CD4-positive, alpha-beta T cell treated with Interleukin-15 for 1 hour (primary cell): ENCODE data around the gene AKAP1.

Experiments used
- DNase-seq: peaks from one replicate; pipeline ENCODE4 v3.0.0-alpha.2; 2020

The AKAP1 gene

GRCh38 chr17:57084802-57085447 lies at the start of gene AKAP1:
TSS of gene AKAP1 (plus strand) at chr17:57085246. CDS start at chr17:57105465, 20,219 bp downstream.
- peak; percentile 96 for DNase-seq

GRCh38 chr17:57035971-57036481 lies 49.0 kb upstream of the AKAP1 start:
- DNase-seq = no peak

- no peak for DNase-seq
These were observed 47.6 kb upstream of the AKAP1 start for GRCh38 chr17:57037411-57037810.

- no peak for DNase-seq
These were observed 46.6 kb upstream of the AKAP1 start for GRCh38 chr17:57038486-57038885.

- no peak for DNase-seq
These were observed 44.5 kb upstream of the AKAP1 start for GRCh38 chr17:57040571-57040970.

GRCh38 chr17:57043276-57043675 lies 41.8 kb upstream of the AKAP1 start:
- DNase-seq = no peak

GRCh38 chr17:57044976-57045867 lies 39.8 kb upstream of the AKAP1 start:
- DNase-seq = no peak

- DNase-seq = peak; percentile 30
These were observed 39.0 kb upstream of the AKAP1 start for GRCh38 chr17:57045868-57046704.

GRCh38 chr17:57046749-57047148 lies 38.3 kb upstream of the AKAP1 start:
- peak; percentile 39 for DNase-seq

GRCh38 chr17:57048096-57048495 lies 37.0 kb upstream of the AKAP1 start:
- DNase-seq = no peak

GRCh38 chr17:57050306-57050705 lies 34.7 kb upstream of the AKAP1 start:
- no peak for DNase-seq

GRCh38 chr17:57051886-57052361 lies 33.1 kb upstream of the AKAP1 start:
- no peak for DNase-seq

GRCh38 chr17:57062865-57063264 lies 22.2 kb upstream of the AKAP1 start:
- DNase-seq = no peak

- no peak for DNase-seq
These were observed 17.9 kb upstream of the AKAP1 start for GRCh38 chr17:57067162-57067561.

- no peak for DNase-seq
These were observed 17.3 kb upstream of the AKAP1 start for GRCh38 chr17:57067781-57068180.

- DNase-seq = no peak
These were observed 16.8 kb upstream of the AKAP1 start for GRCh38 chr17:57068222-57068658.

GRCh38 chr17:57068707-57069106 lies 16.3 kb upstream of the AKAP1 start:
- no peak for DNase-seq

GRCh38 chr17:57071991-57072944 lies 12.8 kb upstream of the AKAP1 start:
- DNase-seq = no peak

- no peak for DNase-seq
These were observed 11.4 kb upstream of the AKAP1 start for GRCh38 chr17:57073626-57074025.

- no peak for DNase-seq
These were observed 9.9 kb upstream of the AKAP1 start for GRCh38 chr17:57075193-57075592.

GRCh38 chr17:57075785-57076184 lies 9.3 kb upstream of the AKAP1 start:
- no peak for DNase-seq

- no peak for DNase-seq
These were observed 8.0 kb upstream of the AKAP1 start for GRCh38 chr17:57077000-57077399.
